Fibroblast of the conjunctiva (primary cell): Measurements from ENCODE around the gene HEXB.
"Not testable (repeated sequence)": the region's sequence is repeated elsewhere in the genome, so short reads cannot be mapped to it uniquely, and the experiment has no call there.

Experiments used
- DNase-seq: peaks from one replicate; pipeline ENCODE4 v3.0.0-alpha.2; 2010; ENCODE audit warnings: low read depth

The HEXB gene

DNA sequence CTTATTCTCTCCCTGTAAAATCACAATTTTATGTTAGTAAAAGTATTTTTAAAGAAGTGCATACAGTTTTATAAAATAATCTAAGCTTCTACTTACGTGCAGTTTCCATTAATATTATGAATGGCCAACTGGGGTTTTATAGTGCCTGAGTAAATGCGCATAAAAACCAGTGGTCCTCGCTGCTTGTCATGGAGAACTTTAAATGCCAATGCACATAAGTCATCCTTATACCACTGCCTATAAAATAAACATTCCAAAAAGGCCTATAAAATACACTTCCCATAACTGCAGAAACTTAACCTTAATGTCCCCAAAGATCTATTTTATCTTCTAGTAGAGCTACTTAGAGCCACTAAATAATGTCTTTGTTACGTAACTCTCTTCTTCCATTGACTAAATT, 53.4 kb downstream of the HEXB start:
- no peak for DNase-seq

DNA sequence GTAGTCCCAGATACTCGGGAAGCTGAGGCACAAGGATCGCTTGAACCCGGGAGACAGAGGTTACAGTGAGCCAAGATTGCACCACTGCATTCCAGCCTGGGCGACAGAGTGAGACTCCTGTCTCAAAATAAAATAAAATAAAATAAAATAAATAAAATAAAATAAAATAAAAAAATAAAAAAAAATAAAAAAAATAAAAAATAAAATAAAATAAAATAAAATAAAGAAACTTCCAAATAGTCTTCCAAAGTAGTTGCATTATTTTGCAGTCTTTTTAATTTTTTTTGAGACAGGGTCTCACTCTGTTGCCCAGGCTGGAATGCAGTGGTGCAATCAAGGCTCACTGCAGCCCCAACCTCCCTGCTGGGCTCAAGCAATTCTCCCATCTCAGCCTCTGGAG, 63.7 kb downstream of the HEXB start:
- DNase-seq: not testable (repeated sequence)

DNA sequence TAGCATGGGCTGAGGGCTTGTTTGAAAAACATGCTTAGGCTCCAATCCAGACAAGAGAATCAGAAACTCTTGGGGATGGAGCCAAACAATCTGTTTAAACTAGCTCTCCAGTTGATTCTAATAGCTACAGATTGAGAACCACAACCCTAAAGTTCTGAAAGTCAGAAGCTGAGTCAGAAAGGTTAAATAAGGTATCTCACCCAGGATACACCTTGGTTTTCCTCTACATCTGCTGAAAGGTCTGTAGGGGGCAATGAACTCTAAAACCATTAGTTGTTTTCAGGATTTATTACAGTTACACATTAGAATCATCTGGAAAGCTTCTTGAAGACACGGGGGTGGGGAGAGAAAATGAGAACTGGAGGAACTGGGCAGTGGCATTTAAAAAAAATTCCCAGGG, 76.2 kb downstream of the HEXB start:
- DNase-seq: no peak

- peak; percentile 45 for DNase-seq
Measured at GRCh38 chr5:74762599-74762998, 77.6 kb downstream of the HEXB start.

DNA sequence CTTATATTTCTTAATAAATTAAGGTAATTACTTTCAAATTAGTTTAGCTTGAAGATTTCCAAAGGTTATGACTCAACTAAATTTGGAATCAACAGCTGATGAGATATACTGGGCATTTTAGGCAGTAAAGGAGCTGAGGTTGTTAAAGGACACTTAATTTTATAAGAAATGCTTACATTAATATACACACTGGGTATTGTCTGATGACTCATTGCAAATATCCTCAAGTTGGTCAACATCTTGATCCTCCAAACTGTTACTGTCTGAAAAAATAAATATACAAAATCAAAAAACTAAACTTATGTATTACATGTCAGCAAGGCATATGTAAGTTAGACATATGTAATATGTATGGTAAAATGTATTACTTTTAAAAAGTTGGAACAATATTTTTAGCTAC, 78.5 kb downstream of the HEXB start:
- DNase-seq: no peak

DNA sequence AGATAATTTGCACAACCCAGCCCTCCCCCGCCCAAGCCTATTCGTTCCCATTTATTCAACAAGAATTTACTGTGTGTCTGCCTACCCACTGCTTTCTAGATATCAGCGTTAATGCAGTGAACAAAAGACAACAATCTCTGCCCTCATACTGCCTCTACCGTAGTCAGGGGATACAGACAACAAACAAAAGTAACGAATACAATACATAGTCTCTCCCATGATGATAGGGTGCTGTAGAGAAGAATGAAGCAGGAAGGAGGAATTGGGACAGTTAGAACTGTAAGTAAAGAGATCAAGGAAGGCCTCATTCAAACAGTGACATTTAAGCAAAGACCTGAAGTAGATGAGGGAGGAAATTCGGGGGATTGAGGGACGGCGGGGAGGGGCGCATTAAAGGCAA, 80.2 kb downstream of the HEXB start:
- DNase-seq: no peak

DNA sequence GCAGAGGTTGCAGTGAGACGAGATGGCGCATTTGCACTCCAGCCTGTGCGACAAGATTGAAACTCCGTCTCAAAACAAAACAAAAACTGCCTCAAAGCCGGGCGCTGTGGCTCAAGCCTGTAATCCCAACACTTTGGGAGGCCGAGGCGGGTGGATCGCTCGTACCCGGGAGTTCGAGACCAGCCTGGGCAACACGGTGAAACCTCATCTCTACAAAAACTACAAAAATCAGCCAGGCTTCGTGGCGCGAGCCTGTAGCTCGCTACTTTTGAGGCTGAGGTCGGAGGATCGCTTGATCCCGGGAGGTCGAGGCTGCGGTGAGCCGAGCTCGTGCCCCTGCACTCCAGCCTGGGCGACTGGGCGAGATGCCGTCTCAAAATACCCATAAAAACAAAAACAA, 80.9 kb downstream of the HEXB start:
- DNase-seq: no peak

- peak; percentile 47 for DNase-seq
Measured at GRCh38 chr5:74766418-74766848, 81.4 kb downstream of the HEXB start.

GRCh38 chr5:74766849-74767578, 82.0 kb downstream of the HEXB start, which contains the start of the genes GFM2 and NSA2:
Gene GFM2 (minus strand): TSS chr5:74767117. CDS start chr5:74763742, 3,375 bp downstream.
Gene NSA2 (plus strand): TSS chr5:74767249. CDS start chr5:74767361, 112 bp downstream.
- peak; percentile 75 for DNase-seq

- peak; percentile 18 for DNase-seq
Measured at GRCh38 chr5:74767579-74767913, 82.5 kb downstream of the HEXB start.
